Measurements from ENCODE around the gene MUC22.
"Not testable (repeated sequence)": the region's sequence is repeated elsewhere in the genome, so short reads cannot be mapped to it uniquely, and the experiment has no call there.

Gene MUC22

DNA sequence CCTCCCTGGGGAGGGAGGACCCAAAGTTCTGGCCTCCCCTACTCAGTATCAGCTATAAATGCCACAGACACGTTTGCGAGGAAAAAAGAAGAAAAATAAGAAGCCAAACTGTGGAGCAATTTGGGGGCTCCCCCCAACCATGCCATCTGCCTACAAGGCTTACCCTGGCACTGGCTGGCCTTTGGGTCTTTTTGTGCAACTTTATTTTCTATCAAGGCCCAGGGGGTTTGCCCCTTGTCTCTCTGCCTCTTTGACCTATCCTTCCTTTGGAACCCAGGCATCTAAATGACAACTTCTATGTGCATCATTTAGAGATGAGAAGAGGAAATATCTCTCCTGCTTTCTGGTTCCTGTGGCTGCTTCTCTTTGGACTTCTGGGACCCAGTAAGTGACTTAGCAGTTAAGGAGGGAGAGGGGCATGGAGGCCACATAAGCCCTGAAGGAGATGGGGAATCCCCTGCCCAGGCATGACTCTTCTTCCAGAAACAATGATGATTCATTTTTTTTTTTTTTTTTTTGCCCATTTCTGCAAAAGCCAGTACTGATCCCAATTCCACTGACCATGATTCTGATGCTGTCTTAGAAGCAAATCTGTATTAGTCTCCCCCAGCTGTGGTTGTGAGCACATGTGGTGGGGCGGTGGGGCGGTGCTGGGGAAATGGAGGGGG is at the start of gene MUC22:
Gene MUC22 (plus strand): TSS at position 82 of the 668 bp plus-strand sequence. CDS start 233 bp downstream, at position 315.
- DNase-seq, result no peak

DNA sequence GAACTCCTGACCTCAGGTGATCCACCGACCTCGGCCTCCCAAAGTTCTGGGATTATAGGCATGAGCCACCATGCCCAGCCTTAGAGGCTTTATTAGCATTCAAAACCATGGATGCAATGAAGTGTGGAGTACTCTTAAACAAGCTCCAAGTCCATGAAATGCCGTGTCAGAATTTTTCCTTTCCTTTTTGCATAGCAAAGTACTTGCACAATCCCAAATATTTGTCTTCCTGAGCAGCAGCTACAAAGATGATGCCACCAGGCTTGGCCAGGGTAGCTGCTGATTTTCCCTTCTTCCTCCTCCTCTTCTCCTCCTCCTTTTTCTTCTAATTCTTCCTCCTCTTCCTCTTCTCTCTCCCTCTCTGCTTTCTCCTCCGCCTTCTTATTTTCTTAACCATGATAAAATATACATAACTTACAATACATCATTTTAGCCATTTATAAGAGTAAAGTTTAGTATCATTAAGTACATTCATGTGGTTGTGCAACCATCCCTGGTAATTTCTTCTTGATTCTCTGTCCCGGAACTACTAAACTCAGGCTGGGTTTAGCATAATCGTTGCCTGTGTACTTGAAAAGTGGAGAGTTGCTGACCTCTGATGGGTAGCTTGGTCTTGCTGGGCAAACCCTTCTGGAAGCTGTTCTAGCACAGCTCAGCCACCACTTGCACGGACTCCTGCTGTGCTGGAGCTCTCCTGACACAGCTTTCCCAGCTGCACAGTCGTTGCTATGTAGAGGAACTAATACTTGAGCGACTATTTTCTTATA is 49.2 kb upstream of the MUC22 start:
- DNase-seq, result no peak

DNA sequence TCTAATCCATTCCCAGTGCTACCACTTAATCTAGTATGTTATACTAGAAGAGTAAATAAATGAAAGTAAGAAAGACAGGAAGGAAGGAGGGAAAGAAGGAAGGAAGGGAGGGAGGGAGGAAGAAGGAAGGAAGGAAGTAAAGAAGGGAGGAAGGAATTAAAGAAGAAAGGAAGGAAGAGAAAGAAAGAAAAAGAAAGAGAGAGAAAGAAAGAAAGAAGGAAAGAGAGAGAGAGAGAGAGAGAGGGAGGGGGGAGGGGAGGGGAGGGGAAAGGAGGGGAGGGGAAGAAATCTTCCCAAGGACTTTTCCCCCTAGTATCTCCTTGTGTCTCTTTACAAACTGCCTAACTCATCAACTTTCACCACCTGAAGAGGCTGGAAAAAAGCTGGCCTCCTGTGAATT is 47.6 kb upstream of the MUC22 start:
- no peak for DNase-seq

DNA sequence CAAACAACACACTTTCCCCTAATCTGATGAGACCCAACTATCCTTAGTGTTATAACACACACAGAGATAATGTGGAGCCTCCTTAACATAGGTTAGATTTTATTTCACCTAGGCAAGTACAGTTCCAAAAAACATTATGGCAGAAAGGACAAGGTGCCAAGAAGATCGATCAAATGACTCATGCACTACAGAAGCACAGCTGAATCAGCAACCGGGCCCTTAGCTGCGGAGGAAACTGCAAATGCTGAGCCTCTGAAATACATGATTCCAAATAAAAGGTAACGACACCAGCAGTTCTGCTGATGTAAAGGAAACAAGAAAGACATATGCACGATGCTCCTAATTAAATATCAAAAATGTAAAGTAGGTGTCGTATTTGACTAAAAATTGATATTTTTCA is 46.6 kb upstream of the MUC22 start:
- no peak for DNase-seq

DNA sequence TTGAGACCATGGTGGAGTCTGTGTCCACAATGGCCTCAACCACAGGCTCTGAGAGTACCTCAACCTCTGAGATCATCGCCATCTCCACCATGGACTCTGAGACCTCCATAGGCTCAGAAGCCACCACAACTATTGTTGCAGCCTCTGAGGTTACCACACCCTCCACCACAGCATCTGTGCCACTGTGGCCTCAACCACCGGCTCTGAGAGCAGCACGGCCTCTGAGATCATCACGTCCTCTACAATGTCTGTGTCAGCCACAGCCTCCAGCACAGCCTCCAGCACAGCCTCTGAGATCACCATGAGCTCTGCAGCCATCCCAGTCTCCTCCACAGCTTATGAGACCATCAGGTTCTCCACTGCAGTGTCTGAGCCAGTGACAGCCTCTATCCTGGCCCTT is 46.2 kb upstream of the MUC22 start:
- DNase-seq, result no peak

DNA sequence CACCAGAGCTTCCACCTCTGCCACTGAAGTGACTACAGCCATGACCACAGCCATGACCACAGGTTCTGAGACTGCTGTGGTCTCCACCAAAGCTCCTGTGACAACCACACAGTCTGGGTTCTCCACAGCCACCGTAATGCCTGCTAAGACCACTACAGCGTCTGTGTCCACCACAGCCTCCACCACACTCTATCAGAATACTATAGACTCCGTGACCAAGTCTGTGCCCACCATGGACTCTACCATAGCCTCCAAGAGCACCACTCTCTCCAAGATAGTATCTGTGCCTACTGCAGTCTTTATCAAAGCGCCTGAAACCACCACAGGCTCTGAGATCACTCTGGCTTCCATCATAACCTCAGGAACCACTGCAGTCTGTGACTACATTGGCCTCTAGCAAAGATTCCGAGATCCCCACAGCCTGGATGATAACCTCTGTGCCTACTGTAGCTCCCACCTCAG is 45.1 kb upstream of the MUC22 start:
- DNase-seq, result no peak

DNA sequence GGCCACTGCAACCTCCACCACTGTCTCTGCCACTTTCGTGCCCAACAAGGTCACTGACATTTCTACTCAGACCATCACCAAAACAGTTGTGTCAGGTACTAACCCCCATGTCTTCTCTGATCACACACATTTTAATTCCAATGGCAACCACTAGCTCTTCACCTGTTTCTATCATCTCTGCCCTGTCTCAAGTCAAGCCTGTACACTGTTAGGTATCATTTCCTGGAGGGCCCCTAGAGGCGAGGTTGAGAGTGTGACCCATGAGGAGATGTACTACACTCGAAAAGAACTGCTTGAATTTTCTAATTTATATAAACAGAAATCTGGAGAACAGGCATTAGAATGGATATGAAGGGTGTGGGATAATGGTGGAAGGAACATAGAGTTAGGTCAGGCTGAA is 44.1 kb upstream of the MUC22 start:
- no peak for DNase-seq

DNA sequence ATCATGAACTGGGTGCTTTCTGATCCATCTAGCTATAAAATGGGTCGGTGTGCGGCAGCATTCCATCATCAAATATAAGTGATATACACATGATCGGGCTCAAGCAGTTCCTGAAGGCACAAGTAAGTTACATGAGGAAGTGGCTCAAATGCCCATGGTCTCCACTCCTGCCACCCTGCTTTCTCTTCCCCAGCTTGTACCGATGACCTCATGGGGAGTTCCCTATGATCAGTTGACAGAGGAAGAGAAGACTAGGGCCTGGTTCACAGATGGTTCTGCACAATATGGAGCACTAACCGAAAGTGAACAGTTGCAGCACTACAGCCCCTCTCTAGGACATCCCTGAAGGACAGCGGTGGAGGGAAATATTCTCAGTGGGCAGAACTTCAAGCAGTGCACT is 41.1 kb upstream of the MUC22 start:
- DNase-seq, result not testable (repeated sequence)

DNA sequence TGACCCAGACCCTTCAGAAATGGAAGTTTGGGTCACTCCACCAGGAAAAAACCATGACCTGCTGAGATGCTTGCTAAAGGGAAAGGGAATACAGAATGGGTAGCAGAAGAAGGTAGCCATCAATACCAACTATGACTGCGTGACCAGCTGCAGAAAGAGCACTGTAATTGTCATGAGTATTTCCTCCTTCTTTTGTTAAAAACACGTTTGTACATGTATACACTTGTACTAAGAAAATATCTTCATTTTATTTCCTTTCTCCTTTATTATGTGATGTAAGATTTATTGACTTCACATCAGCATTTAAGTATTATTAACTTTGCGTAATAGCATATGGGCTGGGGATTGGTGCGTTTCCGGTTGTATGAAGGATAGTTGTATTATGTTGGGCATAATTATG is 39.3 kb upstream of the MUC22 start:
- DNase-seq, result no peak

DNA sequence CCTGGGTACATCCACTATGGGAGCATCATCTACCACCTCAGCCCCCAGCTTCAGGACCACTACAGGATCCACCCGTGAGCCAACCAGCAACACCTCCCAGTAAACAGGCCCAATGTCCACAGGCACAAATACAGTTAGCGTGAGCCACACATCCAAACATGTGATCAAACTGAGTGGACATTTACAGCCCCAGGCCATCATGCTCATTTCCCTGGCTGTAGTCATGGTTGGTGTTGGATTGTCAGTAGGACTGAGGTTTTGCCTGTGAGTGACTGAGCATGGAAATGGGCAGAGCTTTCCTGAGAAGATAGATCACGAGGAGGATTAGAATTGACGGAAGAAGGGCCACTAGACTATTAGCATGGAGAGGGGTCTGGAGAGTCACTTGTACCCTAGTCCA is 37.5 kb upstream of the MUC22 start:
- DNase-seq, result no peak

DNA sequence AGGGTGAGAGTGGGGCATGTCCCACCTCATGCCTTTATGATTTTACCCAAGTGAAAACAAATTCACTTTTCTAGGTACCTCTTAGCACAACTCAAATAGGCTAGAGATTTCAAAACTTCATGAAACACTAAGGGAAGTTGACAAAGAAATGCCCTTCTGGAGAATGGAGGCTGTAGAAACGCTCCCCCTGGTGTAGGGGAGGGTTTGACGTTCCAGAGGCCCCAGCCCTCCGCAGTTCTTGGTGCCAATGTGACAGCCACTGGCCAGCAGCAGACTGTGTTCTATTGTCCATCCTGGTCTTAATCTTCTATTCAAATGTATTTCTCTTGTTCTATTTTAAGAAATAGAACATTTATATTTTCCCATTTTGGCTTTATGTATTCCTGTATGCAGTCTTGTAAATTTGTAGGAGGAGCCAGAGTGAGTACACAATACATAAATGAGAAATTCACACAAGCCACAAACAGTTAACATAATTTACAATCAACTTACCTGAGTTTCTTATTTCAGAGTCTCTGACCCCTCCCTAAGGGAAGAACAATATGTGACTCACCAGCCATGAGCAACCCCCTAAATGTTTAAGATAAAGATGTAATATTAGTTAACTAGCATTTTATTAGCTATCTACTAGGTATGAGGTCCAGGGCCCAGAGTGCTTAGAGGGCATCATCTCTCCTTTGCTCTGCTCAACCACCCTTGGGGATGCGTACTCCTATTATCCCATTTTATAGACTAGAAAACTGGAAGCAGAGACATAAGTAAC is 35.6 kb upstream of the MUC22 start:
- DNase-seq, result no peak

DNA sequence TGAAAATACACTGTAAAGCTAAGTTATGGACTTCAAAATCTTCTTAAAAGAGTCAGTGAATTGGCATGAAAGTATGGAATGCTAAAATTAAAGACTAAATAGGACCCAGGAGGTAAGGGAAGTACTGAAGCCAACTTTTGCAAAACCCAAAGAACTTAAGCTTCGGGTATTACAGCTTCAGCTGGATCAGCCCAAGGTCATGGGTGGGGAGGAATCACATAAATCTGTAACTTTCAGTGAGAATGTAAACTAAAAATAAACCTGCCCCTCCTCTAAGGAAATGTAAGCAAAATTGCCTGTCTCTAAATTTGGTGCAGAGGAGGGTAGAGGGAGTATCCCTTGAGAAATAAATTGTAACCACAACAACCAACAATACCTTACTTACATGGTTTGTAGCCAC is 31.1 kb upstream of the MUC22 start:
- DNase-seq, result no peak

DNA sequence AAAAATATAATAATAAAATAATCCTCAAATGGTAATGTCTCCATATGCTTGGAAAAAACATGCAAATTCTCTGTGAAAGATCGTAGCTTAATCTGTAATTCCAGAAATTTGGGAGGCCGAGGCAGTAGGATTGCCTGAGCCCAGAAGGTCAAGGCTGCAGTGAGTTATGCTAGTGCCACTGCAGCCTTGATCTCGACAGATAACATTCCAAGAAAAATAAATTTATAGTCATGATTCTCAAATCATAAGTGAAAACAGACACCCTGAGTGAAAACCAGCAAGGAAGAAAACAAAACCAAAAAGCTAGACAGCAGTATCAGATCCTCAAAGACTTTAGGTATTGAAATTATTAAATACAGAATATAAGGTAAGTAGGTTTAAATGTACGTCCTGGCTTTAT is 30.6 kb upstream of the MUC22 start:
- DNase-seq, result no peak

DNA sequence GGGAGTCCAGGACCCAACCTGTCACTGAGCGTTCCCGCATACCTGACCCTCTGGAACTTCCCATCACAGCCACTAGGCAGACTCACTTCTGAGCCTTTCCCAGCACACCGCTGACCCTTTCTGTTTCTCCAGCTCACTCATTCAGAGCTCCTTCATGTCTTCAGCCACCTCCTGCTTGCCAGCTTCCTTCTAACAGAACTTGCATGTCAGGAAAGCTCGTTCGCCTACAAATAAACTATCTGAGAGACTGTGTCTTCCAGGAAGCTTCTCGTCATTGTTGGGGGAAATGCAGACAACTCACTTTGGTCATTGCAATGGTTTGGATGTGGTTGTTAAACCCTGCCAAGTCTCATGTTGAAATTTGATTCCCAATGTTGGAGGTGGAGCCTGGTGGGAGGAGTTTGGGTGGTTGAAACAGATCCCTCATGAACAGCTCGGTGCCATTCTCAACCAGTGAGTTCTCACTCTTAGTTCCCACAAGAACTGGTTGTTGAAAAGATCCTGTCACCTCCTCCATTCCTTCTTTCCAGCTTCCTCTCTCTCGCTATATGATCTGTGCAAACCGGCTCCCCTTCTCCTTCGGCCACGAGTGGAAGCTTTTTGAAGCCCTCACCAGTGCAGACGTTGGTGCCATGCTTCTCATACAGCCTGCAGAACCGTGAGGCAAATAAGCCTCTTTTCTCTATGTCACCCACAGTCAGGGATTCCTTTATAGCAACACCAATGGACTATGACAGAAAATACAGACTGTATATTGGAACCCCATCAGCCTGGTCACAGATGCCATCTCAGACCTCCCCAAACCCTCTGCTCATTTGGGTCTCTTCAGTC is 28.1 kb upstream of the MUC22 start:
- no peak for DNase-seq

DNA sequence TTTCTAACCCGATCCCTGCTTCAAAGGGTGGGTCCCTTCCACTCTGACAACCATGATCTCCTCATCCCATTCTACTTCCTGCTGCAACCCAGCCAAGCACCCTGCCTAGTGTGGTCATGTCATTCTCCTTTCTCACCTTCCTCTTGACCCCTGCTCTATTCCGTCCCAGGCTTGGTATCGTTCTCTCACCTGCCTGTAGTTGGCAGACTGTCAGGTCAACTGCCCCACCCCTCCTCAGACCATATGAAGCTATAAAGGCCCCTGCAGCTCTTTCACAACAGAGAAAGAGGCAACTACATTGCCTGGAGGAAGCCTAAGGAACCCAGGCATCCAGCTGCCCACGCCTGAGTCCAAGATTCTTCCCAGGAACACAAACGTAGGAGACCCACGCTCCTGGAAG is 26.8 kb upstream of the MUC22 start, which contains the start of gene MUC21:
Gene MUC21 (plus strand): TSS at position 280 of the 400 bp plus-strand sequence. CDS start 241 bp downstream, outside the sequence.
- DNase-seq, result no peak

DNA sequence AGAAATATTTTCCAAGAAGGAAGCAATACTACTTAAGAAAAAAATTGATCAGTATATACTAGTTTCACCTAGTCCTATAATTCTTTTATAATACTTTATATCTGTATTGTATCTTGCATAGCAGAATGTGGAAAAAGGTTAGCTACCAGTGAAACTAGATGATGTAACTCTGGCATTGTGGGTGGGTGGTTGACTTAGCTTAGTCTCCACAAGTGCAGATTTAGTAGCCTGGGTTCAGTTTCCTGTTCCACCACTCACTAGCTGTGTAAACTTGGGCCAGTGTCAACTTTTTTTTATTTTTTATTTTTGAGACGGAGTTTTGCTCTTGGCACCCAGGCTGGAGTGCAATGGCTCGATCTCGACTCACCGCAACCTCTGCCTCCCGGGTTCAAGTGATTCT is 24.8 kb upstream of the MUC22 start:
- no peak for DNase-seq

DNA sequence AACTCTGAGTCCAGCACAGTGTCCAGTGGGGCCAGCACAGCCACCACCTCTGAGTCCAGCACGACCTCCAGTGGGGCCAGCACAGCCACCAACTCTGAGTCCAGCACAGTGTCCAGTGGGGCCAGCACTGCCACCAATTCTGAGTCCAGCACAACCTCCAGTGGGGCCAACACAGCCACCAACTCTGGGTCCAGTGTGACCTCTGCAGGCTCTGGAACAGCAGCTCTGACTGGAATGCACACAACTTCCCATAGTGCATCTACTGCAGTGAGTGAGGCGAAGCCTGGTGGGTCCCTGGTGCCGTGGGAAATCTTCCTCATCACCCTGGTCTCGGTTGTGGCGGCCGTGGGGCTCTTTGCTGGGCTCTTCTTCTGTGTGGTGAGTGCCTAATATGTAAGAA is 23.0 kb upstream of the MUC22 start:
- no peak for DNase-seq

DNA sequence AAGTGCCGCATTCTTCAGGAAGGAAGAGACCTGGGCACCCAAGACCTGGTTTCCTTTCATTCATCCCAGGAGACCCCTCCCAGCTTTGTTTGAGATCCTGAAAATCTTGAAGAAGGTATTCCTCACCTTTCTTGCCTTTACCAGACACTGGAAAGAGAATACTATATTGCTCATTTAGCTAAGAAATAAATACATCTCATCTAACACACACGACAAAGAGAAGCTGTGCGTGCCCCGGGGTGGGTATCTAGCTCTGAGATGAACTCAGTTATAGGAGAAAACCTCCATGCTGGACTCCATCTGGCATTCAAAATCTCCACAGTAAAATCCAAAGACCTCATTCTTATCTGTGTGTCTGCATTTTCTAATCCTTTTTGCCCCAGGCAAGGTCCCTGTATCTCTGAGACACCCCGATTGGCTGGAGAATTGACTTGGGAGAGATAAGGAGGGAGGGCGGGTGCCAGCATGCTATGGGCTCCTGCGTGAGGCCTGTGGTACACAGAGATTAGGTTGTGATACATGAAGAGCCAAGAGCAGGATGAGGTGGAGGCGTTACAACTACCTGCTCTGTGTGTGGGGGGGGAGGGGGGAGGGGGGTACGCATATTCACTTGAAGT is 22.0 kb upstream of the MUC22 start:
- DNase-seq, result no peak

DNA sequence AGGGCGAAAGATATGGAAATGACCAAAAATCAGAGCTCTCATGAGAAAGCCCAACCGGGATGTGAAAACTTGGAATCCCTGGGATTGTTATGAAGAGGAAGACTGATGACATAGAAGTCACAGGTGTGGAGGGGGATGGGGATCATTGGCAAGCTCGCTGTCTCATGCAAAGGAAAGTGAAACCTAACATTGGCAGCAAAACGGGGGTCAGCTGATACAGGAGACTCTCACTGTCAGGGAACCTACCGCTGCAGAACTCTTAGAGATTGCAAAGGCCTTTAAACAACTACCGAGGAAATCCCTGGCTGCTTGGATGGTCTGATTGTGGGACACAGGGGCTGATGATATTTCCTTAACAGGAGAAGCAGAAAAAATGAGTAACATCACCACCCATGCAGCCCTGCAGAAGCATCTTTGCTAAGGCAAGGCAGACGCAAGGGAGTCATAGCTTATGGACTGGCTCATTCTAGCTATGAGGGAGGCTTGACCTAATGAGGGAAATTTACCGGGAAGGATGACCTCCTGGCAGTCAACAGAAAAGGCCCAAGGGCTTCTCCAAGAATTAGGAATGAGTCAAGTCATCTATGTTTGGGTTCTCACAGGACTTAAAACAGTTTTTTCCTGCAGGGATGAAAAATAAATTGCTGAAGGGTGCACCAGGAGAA is 19.7 kb upstream of the MUC22 start:
- DNase-seq, result peak; percentile 40

DNA sequence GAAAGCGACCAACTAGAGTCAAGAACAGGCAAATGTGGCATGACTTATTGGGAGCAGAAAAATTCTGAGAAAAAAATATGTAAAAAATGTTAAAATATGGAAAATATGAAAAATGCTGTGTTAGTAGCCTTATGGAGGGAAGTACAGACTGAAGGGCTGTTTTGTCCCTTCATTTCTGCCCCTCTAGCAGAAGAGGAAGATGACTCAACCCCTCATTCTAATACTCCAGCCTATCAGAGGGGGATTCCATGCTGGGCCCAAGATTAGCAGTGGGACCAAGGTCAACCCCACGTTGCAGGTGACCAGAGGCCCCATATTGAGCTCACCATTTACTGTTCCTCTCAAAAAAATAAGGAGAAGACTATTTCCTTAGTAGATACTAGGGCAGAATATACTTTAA is 18.4 kb upstream of the MUC22 start:
- DNase-seq, result no peak

DNA sequence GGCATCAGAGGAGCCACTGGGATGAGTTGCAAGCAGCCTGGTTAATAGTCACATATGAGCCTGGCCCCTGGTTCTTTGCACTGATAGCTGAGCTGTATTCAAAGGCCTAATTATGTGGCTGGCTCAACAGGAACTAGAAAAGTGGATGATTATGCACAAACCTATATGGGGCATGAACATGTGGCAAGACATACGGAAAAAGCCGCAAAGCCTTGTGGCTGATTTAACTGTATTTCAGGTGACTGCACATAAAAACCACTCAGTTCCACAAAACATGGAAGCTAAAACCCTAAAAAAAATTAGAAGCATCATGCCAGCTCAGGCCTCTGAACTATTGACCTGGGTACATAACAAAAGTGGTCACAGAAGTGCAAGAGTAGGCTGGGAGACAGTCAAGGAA is 13.0 kb upstream of the MUC22 start:
- no peak for DNase-seq

DNA sequence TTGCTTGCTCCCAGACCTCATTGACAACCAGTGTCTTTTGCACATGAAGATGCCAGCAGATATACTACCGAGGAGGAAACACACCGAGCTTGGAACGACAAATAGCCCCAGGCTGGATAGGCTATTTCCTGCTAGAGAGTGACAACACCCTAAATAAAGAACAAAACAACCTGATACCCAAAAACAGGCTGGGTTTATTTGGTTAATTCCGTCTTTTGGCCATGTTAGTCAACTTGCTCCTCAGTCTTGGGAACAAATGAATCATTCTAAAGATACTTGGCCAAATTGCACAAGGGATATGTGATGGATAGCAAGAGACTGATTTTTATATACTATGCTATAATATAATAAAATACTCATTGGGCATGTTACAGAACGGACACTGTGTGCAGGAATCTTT is 11.5 kb upstream of the MUC22 start:
- DNase-seq, result no peak

All from CD4-positive, alpha-beta T cell treated with Interleukin-6 for 4 hours (primary cell).